Fibroblast of pulmonary artery (primary cell): ENCODE measurements around the gene SULT1C3.

ENCODE experiments used
- DNase-seq: peaks from one replicate; pipeline ENCODE4 v3.0.0-alpha.2; 2010; ENCODE audit warnings: low read depth
- H3K4me3 ChIP-seq: replicated peaks from 2 replicates; pipeline ENCODE4 v1.5.1; 2011; ENCODE audit warnings: low read depth, mild to moderate bottlenecking, control low read depth, low read length, moderate library complexity
- TF ChIP-seq, protein P1 (sequence below): IDR thresholded peaks from 2 replicates; pipeline ENCODE4 v1.5.1; 2011; ENCODE audit warnings: mild to moderate bottlenecking, control low read depth, low read length, inconsistent platforms; ENCODE audit errors: missing control alignments

SULT1C3 gene

DNA sequence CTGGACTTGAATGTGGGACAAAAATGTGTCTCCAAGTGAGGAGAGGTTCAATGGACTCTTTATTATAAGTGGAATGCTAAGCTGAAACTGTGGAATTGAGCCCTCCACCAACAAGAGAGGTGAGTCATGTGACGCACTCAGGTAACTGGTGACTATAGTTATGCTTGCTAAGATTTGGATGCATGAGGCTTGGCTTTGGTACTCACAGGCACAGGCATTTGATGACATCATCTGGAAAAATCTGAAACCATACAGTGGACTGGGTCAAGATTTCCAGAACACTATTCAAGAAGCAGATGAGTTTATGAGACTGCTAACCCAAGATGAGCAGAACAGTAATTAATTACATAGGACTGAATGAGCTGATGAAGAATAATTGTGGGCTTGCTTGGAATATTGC lies 15.7 kb upstream of the SULT1C3 start:
- H3K4me3 ChIP-seq = no peak overlapping the region
- no peak for DNase-seq
- TF ChIP-seq, protein P1, sequence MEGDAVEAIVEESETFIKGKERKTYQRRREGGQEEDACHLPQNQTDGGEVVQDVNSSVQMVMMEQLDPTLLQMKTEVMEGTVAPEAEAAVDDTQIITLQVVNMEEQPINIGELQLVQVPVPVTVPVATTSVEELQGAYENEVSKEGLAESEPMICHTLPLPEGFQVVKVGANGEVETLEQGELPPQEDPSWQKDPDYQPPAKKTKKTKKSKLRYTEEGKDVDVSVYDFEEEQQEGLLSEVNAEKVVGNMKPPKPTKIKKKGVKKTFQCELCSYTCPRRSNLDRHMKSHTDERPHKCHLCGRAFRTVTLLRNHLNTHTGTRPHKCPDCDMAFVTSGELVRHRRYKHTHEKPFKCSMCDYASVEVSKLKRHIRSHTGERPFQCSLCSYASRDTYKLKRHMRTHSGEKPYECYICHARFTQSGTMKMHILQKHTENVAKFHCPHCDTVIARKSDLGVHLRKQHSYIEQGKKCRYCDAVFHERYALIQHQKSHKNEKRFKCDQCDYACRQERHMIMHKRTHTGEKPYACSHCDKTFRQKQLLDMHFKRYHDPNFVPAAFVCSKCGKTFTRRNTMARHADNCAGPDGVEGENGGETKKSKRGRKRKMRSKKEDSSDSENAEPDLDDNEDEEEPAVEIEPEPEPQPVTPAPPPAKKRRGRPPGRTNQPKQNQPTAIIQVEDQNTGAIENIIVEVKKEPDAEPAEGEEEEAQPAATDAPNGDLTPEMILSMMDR = no peak

DNA sequence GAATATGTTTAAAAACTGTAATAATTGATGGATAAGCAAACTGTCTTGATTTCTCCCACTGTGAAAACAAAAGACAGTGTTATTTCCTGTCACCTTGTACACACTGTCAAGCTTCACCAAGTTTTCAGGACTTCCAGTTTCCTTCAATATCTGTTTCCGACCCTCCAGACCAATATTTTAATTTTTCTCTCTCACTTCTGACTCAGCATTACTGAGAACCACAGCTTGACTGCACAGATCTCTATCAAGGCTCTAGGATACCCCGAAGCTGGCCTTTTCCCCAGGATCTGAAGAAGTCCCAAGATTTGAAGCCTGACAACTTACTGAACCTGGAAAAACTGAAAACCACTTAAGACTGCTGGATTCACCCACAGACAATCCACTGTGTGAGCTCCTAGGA lies 13.2 kb upstream of the SULT1C3 start:
- H3K4me3 ChIP-seq = no peak overlapping the region
- TF ChIP-seq, protein P1 = no peak
- no peak for DNase-seq

DNA sequence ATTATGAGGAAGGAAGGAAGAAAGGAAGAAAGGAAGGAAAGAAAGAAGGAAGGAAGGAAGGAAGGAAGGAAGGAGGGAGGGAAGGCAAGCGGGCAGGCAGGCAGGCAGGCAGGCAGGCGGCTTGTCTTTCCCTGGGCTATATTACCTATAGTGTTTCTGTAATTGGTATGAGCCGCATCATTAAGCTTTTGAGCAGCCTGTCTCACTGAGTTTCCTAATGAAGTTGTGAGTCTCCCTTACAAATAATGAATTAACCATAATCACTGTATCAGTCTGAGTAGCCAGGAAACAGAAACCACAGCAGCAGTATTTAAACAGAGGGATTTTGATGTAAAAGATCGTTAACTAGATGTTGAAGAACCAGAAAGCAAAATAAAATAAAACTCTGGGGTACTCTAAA lies 11.8 kb upstream of the SULT1C3 start:
- no peak overlapping the region for H3K4me3 ChIP-seq
- TF ChIP-seq, protein P1 = no peak
- no peak for DNase-seq

DNA sequence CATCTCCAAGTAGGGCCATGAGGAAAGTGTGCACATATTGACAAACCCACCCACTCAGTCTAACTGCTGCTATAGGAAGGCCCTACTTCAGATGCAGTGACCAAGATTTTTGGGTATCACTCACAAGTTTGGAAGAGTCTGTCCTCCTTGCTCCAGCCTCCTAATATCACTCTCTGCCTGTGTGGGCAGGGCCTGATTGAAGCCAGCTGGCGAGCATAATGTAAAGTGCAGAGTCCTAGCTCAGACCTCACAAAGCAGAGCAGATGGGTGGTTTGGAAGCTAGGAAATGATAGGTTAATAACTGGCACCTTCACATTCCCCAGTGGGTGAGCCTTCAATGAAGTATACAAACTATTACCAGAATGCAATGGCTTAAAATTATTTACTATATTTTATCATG lies 11.2 kb upstream of the SULT1C3 start:
- no peak overlapping the region for H3K4me3 ChIP-seq
- no peak for DNase-seq
- TF ChIP-seq, protein P1 = no peak

DNA sequence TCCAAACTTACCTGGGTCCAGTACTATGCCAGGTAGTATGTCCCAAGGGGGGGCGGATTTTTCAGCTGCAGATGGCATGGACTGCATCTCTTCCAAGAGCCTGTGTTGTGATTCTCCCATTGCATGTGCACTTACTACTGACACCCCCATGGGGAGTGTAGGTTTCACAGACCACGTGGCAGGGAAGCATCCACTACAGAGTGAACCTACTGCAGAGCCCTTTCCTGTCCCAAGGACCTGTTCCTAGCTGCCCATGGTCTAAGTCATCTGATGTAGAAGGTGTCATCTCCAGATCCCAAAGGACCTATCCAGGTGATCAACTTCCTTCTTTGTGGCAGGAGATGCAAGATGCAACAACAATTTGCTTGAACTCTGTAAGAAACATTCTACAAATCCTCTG lies 9.9 kb upstream of the SULT1C3 start:
- TF ChIP-seq, protein P1 = no peak
- H3K4me3 ChIP-seq = no peak overlapping the region
- no peak for DNase-seq

DNA sequence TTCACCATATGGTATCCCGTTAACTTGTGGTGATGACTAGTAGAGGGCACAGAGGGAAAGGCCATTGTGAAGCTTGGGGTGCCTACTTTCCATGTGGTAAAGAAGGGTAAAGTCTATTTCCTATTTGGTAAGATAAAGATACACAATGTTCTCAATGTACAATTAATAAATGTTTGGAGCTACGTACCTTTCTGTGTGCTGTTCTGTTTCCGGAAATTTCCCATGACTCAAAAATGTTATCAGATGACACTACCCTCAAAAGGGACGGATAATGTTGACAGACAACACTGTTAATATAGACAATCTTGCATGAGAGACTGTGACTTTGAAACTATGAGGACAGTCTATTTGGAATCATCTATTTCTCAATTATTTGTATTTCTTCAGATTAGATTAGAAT lies 4.2 kb upstream of the SULT1C3 start:
- no peak for DNase-seq
- no peak overlapping the region for H3K4me3 ChIP-seq
- TF ChIP-seq, protein P1 = no peak

DNA sequence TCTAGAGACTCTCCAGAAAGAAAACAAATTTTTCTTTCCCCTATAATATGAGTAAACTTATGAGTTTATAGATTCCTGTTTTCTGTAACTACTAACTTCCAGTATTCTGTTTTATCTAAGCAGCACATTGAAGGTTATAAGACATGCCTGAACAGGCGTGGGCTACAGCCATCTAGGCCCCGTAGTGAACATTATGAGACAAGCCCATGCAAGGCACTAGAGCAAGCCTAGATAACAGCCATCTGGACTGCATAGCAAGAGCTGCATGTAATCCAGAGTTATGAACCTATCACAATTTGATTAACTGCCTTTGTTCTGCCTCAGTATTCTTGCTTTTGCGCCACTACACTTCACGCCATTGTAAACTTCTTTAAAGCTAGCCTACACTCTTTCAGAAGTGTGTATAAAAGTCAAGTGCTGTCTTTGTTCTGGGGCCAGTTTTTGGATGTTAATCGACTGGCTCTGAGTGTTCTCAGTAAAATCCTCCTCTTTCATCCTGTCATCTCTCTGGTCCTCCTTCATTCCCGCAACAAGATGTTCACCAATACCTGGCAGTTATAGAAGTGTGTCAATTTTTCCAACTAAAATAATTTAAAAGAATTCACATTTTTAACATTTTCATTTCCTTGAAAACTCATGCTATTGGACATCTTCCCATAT lies 3.0 kb upstream of the SULT1C3 start:
- no peak for DNase-seq
- TF ChIP-seq, protein P1 = no peak

More for the DNA sequence above, 3.0 kb upstream of the SULT1C3 start:
- H3K4me3 ChIP-seq = no peak overlapping the region
